Stomach smooth muscle (tissue), 2 donors: ENCODE data around the gene STUM.

Source experiments
- H3K27ac ChIP-seq: one replicate; pipeline ENCODE4 v1.7.0; 2013; ENCODE audit warnings: mild to moderate bottlenecking, low read length, inconsistent platforms
- H3K27me3 ChIP-seq, 2 donors: one replicate each; pipeline ENCODE4 v1.7.0; 2013; ENCODE audit warnings: low read length in 2 of 2; ENCODE audit not compliant: insufficient read depth in 2 of 2, control insufficient read depth in 1 of 2
- H3K36me3 ChIP-seq, 2 donors: one replicate each; pipeline ENCODE4 v1.7.0; 2013; ENCODE audit warnings: low read length in 2 of 2; ENCODE audit not compliant: control insufficient read depth in 2 of 2, insufficient read depth in 2 of 2
- H3K4me1 ChIP-seq: one replicate; pipeline ENCODE4 v1.7.0; 2013; ENCODE audit warnings: low read length; ENCODE audit not compliant: control insufficient read depth, insufficient read depth
- H3K4me3 ChIP-seq, 2 donors: one replicate each; pipeline ENCODE4 v1.7.0; 2013; ENCODE audit warnings: low read length in 2 of 2
- H3K9ac ChIP-seq, 2 donors: one replicate each; pipeline ENCODE4 v1.7.0; 2013; ENCODE audit warnings: low read length in 2 of 2, mild to moderate bottlenecking in 1 of 2
- H3K9me3 ChIP-seq, 2 donors: one replicate each; pipeline ENCODE4 v1.7.0; 2013; ENCODE audit warnings: low read length in 2 of 2; ENCODE audit not compliant: control insufficient read depth in 2 of 2
- donor health status: healthy.
- donor health status: Pancreatic carcinoma.

The STUM gene

DNA sequence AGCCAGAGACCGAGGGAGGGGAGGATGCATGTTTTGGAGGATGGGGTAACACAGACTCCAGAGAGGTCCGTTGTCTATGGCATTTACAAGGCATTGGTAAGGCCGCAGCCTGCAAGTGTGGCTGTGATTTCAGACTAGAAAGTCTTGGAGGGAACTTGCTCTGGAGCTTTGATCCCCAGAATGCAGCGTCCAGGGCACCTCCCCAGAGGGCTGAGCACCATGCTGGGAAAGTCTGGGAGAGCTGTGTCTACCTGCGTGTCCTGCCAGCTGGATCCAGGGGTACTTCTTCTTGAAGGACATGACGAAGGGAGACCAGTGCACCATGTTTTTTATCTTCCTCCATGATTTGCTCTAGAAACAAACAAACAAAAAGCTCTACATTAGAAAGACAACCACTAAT lies 99.9 kb downstream of the STUM start:
- no peak overlapping the region for H3K9ac ChIP-seq
- no peaks in the 10 kb centered on the region for H3K9me3 ChIP-seq
- H3K27me3 ChIP-seq: no peaks in the 10 kb centered on the region
- H3K27ac ChIP-seq: peak overlapping the region; percentile 37
- peaks cover 34 to 36% of the 10 kb centered on the region in 2 donors for H3K36me3 ChIP-seq
- peaks cover 45% of the 10 kb centered on the region for H3K4me1 ChIP-seq
- H3K4me3 ChIP-seq: no peak overlapping the region

DNA sequence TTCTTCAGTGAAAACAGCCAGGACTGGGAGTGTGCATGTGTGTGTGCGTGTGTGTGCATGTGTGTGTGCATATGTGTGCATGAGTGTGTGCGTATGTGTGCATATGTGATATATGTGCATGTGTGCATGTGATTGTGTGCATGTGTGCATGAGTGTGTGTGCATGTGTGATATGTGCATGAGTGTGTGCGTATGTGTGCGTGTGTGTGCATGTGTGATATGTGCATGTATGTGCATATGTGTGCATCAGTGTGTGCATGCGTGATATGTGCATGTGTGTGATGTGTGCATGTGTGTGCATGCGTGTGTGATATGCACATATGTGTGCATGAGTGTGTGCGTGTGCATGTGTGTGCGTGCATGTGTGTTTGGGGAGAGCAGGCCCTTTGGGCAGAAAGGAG lies 100.7 kb downstream of the STUM start:
- Histone ChIP-seq H3K27me3 (no peaks in the 10 kb centered on the region), H3K4me1 (peaks cover 46% of the 10 kb centered on the region), H3K36me3 (peaks cover 34 to 36% of the 10 kb centered on the region in 2 donors), H3K4me3 (peak overlapping the region in 1 of 2 donors; percentile 11), H3K9ac (no peak overlapping the region), H3K9me3 (no peaks in the 10 kb centered on the region), H3K27ac (peak overlapping the region; percentile 37)

DNA sequence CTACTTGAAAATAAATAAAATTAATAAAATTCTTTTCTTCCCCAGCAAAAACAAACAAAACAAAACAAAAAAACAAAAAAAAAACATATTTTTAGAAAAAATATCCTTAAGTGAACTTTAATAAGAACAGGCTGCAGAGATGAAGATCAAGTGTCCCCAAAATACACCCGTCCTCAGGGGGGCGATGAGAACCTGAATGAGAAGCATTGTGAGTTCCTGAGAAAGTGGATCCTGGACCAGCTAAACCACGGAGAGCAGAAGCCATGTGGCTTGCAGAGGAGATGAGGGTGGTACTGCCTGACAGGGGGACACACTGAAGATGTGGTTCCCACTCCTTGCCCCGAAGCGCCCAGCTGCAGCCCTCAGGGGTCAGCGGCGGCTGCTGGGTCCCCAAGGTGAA lies 101.2 kb downstream of the STUM start:
- no peak overlapping the region for H3K27ac ChIP-seq
- peaks cover 28 to 34% of the 10 kb centered on the region in 2 donors for H3K36me3 ChIP-seq
- no peak overlapping the region for H3K4me3 ChIP-seq
- no peak overlapping the region for H3K9ac ChIP-seq
- H3K9me3 ChIP-seq: no peaks in the 10 kb centered on the region
- H3K27me3 ChIP-seq: no peaks in the 10 kb centered on the region
- peaks cover 48% of the 10 kb centered on the region for H3K4me1 ChIP-seq

DNA sequence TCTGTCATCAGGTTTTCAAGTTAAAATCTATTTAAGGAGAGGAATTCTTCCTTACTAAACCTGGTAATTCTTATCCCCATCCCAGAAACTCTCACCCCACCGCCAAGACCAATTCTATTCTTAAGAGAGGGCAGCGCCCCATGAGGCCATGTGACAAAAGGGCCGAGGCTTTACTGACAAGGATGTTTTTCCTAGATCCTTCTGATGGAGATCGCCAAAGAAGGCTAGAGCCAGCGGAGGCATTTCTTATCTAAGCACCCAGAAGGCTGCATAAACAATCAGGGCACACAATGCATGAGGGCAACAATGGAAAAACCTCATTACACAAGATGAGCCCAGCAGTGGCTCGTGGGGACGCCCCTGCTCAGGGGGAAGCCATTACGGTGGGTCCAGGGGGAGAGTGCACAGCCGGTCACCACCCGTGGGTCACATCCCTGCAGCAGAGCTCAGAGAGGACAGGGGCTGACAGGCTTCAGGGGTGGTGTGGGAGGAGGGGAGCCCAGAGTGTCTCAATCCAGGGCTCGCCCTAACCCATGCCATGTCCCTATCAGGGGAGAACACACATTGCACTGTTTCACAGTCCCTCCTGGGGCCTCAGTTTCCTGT lies 101.8 kb downstream of the STUM start:
- H3K4me1 ChIP-seq: peaks cover 48% of the 10 kb centered on the region
- H3K27ac ChIP-seq: no peak overlapping the region
- no peaks in the 10 kb centered on the region for H3K27me3 ChIP-seq
- H3K9me3 ChIP-seq: no peaks in the 10 kb centered on the region
- H3K36me3 ChIP-seq: peaks cover 23 to 28% of the 10 kb centered on the region in 2 donors
- H3K9ac ChIP-seq: peak overlapping the region in 1 of 2 donors; percentile 29
- H3K4me3 ChIP-seq: peak overlapping the region in 1 of 2 donors; percentile 8

DNA sequence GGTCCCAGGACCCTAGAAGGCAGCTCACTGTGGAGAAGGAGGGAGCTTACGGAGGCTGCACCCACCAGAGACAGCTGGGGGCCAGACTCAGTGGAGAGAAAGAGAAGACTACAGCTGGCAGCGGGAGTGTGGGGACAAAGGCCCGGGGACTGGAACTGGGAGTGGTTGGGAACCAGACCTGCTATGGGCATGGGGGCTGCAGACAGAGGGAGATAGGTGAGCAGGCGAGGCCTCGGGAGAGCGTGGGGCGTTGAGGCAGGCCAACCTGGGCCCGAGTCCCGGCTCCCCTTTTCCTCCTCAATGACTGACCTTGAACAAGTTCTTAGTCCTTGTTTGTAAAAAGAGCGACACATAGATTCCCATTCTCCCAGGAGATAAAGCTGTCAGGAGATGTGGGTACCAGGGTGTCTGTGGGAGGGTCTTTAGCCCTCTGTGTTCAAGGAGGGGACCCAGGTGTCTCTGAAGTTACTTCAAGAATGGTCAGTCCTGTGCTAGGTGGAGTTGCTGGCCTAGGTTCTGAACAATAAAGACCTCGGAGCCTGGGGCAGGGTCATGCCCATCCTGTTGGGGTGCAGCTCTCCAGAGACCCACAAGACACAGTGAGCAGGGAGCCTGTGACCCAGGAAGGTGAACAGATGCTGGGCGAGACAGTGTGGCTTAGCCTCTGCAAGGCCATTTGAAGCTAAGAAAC lies 102.6 kb downstream of the STUM start:
- Histone ChIP-seq H3K4me1 (peaks cover 48% of the 10 kb centered on the region), H3K4me3 (no peak overlapping the region), H3K36me3 (peaks cover 21 to 22% of the 10 kb centered on the region in 2 donors), H3K27me3 (no peaks in the 10 kb centered on the region), H3K27ac (no peak overlapping the region), H3K9ac (no peak overlapping the region), H3K9me3 (no peaks in the 10 kb centered on the region)

DNA sequence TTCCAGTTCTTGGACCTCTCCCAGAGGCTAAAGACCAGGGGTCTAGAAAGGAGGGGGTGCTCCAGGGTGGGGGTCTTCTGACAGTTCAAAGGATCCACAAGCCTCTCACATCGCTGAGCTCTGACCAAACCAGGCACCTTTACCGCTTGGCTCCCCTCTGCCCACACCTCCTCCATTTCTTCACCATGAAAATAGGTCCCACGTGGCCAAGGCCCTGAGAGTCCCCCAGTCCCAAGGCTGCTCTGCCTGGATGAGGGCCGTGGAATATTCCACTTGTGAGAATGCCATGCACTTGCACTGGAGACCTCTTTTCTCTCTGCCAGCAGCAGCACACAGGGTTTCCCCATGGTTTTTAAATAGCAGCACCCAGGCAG lies 103.2 kb downstream of the STUM start:
- Histone ChIP-seq H3K9ac (no peak overlapping the region), H3K36me3 (peaks cover 18 to 21% of the 10 kb centered on the region in 2 donors), H3K4me1 (peaks cover 48% of the 10 kb centered on the region), H3K27ac (no peak overlapping the region), H3K4me3 (no peak overlapping the region), H3K27me3 (no peaks in the 10 kb centered on the region), H3K9me3 (no peaks in the 10 kb centered on the region)

DNA sequence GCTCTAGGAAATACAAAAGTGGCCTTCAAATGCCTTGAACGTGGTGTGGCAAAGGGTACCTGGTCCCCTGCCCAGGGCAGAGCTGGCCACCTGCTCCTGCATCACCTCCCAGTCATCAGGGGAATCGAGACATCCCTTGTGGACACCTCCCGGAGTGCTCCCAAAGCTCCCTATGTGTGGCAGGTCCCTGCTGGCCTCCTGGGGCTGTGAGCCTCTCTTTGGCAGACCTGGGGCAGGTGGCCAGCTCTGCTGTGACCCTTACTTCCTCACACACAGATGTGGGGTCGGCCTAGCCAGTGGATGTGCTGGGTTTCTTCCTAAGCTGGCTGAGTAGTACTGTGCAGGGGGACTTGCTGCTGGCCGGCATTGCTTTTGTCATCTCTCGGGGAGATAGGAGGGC lies 104.0 kb downstream of the STUM start:
- no peak overlapping the region for H3K9ac ChIP-seq
- peaks cover 48% of the 10 kb centered on the region for H3K4me1 ChIP-seq

DNA sequence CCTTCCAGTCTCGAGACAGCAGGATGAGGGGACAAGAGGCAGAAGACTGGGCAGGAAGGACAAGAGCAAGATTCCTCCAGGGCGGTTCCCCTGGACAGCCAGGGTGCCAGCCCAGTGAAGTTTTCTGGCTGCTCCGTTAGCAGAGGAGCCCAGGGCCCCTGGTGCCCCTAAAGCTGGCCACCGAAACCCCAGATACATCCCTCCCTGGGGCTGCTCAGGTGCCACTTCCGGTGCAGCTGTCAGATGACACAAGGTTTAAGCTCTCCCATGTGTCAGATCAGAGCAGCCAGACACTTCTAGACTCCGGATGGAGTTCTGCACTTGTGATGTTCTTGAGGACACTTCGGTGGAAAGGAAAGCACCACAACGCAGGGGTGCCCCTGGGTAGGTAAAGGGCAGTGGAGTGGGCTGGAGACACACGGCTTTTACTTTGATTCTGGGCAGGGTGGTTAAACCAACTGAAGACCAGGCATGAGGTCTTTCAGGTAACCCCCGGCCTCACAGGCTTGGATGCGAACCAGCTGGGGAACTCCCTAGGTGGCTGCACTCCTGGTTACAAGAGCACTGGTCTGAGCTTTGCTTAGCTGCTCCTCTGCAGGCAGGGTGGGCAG lies 104.9 kb downstream of the STUM start:
- Histone ChIP-seq H3K36me3 (peaks cover 1 to 4% of the 10 kb centered on the region in 2 donors), H3K9me3 (no peaks in the 10 kb centered on the region), H3K27me3 (no peaks in the 10 kb centered on the region), H3K4me3 (no peak overlapping the region), H3K27ac (no peak overlapping the region), H3K9ac (peak overlapping the region; percentile 5 to 68), H3K4me1 (peaks cover 54% of the 10 kb centered on the region)

More for the DNA sequence above, 104.0 kb downstream of the STUM start:
- H3K36me3 ChIP-seq: peaks cover 9 to 12% of the 10 kb centered on the region in 2 donors
- no peaks in the 10 kb centered on the region for H3K9me3 ChIP-seq
- no peak overlapping the region for H3K4me3 ChIP-seq
- H3K27ac ChIP-seq: no peak overlapping the region
- H3K27me3 ChIP-seq: no peaks in the 10 kb centered on the region

DNA sequence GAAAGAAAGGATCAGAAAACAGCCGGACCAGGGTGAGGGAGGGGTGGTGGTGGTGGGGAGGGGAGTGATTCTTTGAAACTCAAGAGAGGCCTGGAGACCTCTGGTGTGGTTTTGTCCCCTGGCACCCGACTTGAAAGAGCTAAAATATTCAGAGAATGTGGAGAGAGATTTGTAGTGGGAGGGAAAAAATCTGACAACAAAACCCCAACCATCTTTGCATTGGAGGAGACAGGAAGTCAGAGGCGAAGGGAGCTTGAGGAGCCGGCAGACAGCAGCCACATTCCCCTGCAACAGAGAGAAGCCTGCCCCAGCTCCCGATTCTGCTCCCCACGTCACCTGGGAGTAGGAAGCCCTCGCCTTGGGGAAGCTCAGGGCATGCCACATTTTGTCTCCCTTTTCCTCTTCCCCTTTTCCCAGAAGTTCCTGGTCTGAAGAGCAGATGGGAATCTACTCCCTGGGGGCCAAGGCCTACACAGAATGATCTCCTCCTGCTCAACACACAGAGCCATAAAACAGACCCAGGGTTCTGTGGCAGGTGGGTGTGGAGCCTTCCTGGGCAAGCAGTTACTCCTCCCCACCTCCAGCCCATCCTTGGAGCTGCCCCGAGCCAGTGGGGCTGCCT lies 105.6 kb downstream of the STUM start:
- Histone ChIP-seq H3K9ac (peak overlapping the region in 1 of 2 donors; percentile 68), H3K4me3 (no peak overlapping the region), H3K27ac (no peak overlapping the region), H3K27me3 (no peaks in the 10 kb centered on the region), H3K4me1 (peaks cover 61% of the 10 kb centered on the region), H3K36me3 (peaks cover 0 to 3% of the 10 kb centered on the region in 2 donors), H3K9me3 (no peaks in the 10 kb centered on the region)

DNA sequence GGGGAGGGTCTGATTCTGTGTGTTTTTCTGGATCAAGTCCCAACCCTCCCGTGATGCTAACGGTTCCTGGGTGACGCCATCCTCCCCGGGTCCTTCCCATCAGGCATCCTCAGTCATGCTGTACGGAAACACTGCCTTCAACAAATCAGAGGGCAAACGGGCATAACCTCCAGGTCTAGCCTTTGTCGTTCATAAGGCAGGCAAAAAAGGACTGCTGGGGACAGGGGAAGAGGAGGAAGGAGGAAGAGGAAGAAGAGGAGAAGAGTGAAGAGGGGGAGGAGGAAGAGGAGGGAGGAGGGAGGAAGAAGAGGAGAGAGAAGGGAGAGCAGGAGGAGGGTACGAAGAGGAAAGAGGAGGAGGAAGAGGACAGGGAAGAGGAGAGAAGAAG lies 106.1 kb downstream of the STUM start:
- Histone ChIP-seq H3K9me3 (no peaks in the 10 kb centered on the region), H3K27ac (no peak overlapping the region), H3K27me3 (no peaks in the 10 kb centered on the region), H3K36me3 (no peaks in the 10 kb centered on the region), H3K4me1 (peaks cover 67% of the 10 kb centered on the region), H3K9ac (peak overlapping the region in 1 of 2 donors; percentile 68), H3K4me3 (no peak overlapping the region)
